Measurements from ENCODE around the gene XRCC4. TPM values are rescaled to one million over a fixed set of nuclear protein-coding genes. Genes with fewer than 3 reads are reported as not detected.

Gene XRCC4
- total RNA-seq, 1 experiment from 2014 or later = 24.6 TPM

DNA sequence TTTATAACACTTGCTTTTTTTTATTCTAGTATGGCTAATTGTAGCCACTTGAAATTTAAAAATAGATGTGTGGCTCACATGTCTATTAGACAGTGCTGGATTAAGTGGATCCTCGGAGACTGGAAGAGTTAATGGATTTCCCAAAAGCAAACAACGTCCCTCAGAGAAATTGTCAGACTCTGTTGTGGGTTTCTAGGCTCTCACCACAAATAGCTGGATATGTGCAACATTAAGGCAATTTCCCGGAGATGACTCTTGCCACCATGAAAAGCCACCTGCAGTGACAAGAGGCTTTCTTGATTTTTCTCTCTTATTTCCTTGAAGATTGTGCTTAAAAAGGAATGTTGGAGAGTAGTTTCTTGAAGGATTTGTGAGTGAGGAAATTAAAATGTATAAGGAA, 43.3 kb upstream of the XRCC4 start:
- Histone ChIP-seq H2AFZ (ENCODE audit: low read depth, low read length, poor library complexity, severe bottlenecking) (no peak overlapping the region), H3K4me3 (replicated peaks in 1 of 2; ENCODE audit: low read depth in 1 of 2, low read length in 2 of 2) (no peak overlapping the region), H3K4me1 (ENCODE audit: control insufficient read depth in 1 of 2, insufficient read depth in 2 of 2, low read length in 2 of 2) (peaks cover 0 to 5% of the 10 kb centered on the region in 2 experiments; a peak in 1 of 4 replicates), H3K27me3 (ENCODE audit: insufficient read depth, low read length) (no peaks in the 10 kb centered on the region), H4K20me1 (ENCODE audit: insufficient read depth) (no peaks in the 10 kb centered on the region), H3K9me3 (ENCODE audit: control insufficient read depth in 1 of 2, insufficient read depth in 1 of 2, low read depth in 1 of 2, low read length in 2 of 2) (no peaks in the 10 kb centered on the region), H3K27ac (ENCODE audit: low read depth, low read length) (no peak overlapping the region), H3K9me2 (ENCODE audit: insufficient read depth) (no peaks in the 10 kb centered on the region), H3K9ac (ENCODE audit: low read length) (no peak overlapping the region), H3K36me3 (ENCODE audit: control insufficient read depth in 1 of 2, insufficient read depth in 2 of 2, low read length in 2 of 2) (no peaks in the 10 kb centered on the region), H3K79me2 (ENCODE audit: insufficient read depth, low read length) (no peaks in the 10 kb centered on the region), H3K4me2 (ENCODE audit: low read length) (no peak overlapping the region)
- TF ChIP-seq FOSL1 (IDR thresholded peaks at IDR 0.05; ENCODE audit: low read depth) = no peak
- no peak for TF ChIP-seq SRF (IDR thresholded peaks at IDR 0.05; ENCODE audit: low read depth)
- no peak for TF ChIP-seq ZBTB33 (IDR thresholded peaks at IDR 0.05; ENCODE audit: extremely low read depth, insufficient replicate concordance, low read length)
- TF ChIP-seq POLR2AphosphoS5 (IDR thresholded peaks at IDR 0.05; ENCODE audit: low read depth, low read length) = no peak
- TF ChIP-seq ATF3 (IDR thresholded peaks at IDR 0.05) = no peak
- TF ChIP-seq POLR2A (IDR thresholded peaks at IDR 0.05; ENCODE audit: borderline replicate concordance, extremely low read depth, insufficient read depth, insufficient read length) = no peak
- no peak for TF ChIP-seq MAX (IDR thresholded peaks at IDR 0.05)
- TF ChIP-seq, protein P1, sequence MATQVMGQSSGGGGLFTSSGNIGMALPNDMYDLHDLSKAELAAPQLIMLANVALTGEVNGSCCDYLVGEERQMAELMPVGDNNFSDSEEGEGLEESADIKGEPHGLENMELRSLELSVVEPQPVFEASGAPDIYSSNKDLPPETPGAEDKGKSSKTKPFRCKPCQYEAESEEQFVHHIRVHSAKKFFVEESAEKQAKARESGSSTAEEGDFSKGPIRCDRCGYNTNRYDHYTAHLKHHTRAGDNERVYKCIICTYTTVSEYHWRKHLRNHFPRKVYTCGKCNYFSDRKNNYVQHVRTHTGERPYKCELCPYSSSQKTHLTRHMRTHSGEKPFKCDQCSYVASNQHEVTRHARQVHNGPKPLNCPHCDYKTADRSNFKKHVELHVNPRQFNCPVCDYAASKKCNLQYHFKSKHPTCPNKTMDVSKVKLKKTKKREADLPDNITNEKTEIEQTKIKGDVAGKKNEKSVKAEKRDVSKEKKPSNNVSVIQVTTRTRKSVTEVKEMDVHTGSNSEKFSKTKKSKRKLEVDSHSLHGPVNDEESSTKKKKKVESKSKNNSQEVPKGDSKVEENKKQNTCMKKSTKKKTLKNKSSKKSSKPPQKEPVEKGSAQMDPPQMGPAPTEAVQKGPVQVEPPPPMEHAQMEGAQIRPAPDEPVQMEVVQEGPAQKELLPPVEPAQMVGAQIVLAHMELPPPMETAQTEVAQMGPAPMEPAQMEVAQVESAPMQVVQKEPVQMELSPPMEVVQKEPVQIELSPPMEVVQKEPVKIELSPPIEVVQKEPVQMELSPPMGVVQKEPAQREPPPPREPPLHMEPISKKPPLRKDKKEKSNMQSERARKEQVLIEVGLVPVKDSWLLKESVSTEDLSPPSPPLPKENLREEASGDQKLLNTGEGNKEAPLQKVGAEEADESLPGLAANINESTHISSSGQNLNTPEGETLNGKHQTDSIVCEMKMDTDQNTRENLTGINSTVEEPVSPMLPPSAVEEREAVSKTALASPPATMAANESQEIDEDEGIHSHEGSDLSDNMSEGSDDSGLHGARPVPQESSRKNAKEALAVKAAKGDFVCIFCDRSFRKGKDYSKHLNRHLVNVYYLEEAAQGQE (IDR thresholded peaks at IDR 0.05; ENCODE audit: low read depth) = no peak
- no peak for TF ChIP-seq EZH2phosphoT487 (IDR thresholded peaks at IDR 0.05; ENCODE audit: borderline replicate concordance)
- no peak for TF ChIP-seq YY1 (IDR thresholded peaks at IDR 0.05; ENCODE audit: extremely low read depth, insufficient replicate concordance, low read depth, low read length)
- TF ChIP-seq CBX3 (IDR thresholded peaks at IDR 0.05; ENCODE audit: low read depth) = no peak
- RAD21 ChIA-PET (ENCODE audit: low non-redundant PET in 1 of 2, low total read pairs in 2 of 2, uncharacterized antibody in 2 of 2, unreplicated experiment in 2 of 2) = no interaction called here
- DNase-seq (ENCODE audit: low read depth, low spot score) (no peak), ATAC-seq (no peak)
- intact Hi-C loops (cut with micrococcal nuclease) = no loop called here
- no TSS peak for BruUV-seq (replicated peaks)
- POLR2A ChIA-PET = no interaction called here
- CTCF ChIA-PET = no interaction called here
